ENCODE measurements around the gene FNBP1.

Gene FNBP1

GRCh38 chr9:129904734-129905133, 138.3 kb downstream of the FNBP1 start:
- no peak for DNase-seq (ENCODE audit: low read depth)
- TF ChIP-seq CTCF (conservative IDR thresholded peaks at IDR 0.05; ENCODE audit: low read depth, low read length), result no peak
- H3K4me3 ChIP-seq (ENCODE audit: low read depth, low read length), result no peak overlapping the region

GRCh38 chr9:129902740-129903134, 140.3 kb downstream of the FNBP1 start:
- DNase-seq (ENCODE audit: low read depth), result no peak
- TF ChIP-seq CTCF (conservative IDR thresholded peaks at IDR 0.05; ENCODE audit: low read depth, low read length), result no peak
- H3K4me3 ChIP-seq (ENCODE audit: low read depth, low read length), result no peak overlapping the region

GRCh38 chr9:129901993-129902739, 140.8 kb downstream of the FNBP1 start:
- no peak for DNase-seq (ENCODE audit: low read depth)
- no peak for TF ChIP-seq CTCF (conservative IDR thresholded peaks at IDR 0.05; ENCODE audit: low read depth, low read length)
- no peak overlapping the region for H3K4me3 ChIP-seq (ENCODE audit: low read depth, low read length)

GRCh38 chr9:129900263-129901027, 142.5 kb downstream of the FNBP1 start:
- no peak for DNase-seq (ENCODE audit: low read depth)
- no peak for TF ChIP-seq CTCF (conservative IDR thresholded peaks at IDR 0.05; ENCODE audit: low read depth, low read length)
- no peak overlapping the region for H3K4me3 ChIP-seq (ENCODE audit: low read depth, low read length)

- TF ChIP-seq CTCF (conservative IDR thresholded peaks at IDR 0.05; ENCODE audit: low read depth, low read length), result no peak
- no peak for DNase-seq (ENCODE audit: low read depth)
- no peak overlapping the region for H3K4me3 ChIP-seq (ENCODE audit: low read depth, low read length)
Observed at GRCh38 chr9:129899620-129900019, 143.4 kb downstream of the FNBP1 start.

GRCh38 chr9:129898185-129898584, 144.8 kb downstream of the FNBP1 start:
- TF ChIP-seq CTCF (conservative IDR thresholded peaks at IDR 0.05; ENCODE audit: low read depth, low read length), result no peak
- H3K4me3 ChIP-seq (ENCODE audit: low read depth, low read length), result no peak overlapping the region
- DNase-seq (ENCODE audit: low read depth), result no peak

Measured in choroid plexus epithelial cell (primary cell).